HG03521 (cell line): ENCODE data around the gene IGSF11.
"Not testable (repeated sequence)": the region's sequence is repeated elsewhere in the genome, so short reads cannot be mapped to it uniquely, and the experiment has no call there.

ENCODE experiments used
- ATAC-seq: cut with Tn5 transposase; IDR thresholded peaks from one replicate; pipeline ENCODE4 v1.9.1; 2021; ENCODE audit warnings: mild to moderate bottlenecking, moderate library complexity; ENCODE audit not compliant: unreplicated experiment

The IGSF11 gene

GRCh38 chr3:119034256-119035013, at the start of gene IGSF11:
TSS of gene IGSF11 (minus strand) at chr3:119034846. CDS start at chr3:119034582, 264 bp downstream.
- peak; percentile 96 for ATAC-seq

DNA sequence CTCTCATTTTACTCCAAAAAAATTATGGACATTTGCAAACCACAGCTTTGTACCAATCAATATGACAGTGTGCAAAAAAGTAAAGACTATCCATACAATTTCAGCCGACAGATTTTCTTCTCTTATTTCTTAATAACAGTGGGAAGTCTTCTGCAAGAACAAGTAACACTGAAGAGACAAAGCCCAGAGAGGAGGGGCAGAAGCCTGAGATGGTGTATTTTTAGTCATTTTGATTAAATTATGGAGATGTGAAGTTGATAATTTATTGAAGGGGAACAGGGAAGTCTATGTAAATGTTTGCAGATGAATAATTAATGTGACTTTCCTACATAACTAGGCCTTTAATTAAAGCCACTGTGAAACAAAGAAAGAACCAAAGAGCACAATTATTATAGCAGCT, 45.7 kb upstream of the IGSF11 start:
- ATAC-seq, result no peak

GRCh38 chr3:119073258-119074001, 38.8 kb upstream of the IGSF11 start:
- ATAC-seq, result no peak

GRCh38 chr3:119072451-119072850, 37.8 kb upstream of the IGSF11 start:
- ATAC-seq, result not testable (repeated sequence)

- no peak for ATAC-seq
Observed at GRCh38 chr3:119069725-119070124, 35.1 kb upstream of the IGSF11 start.

GRCh38 chr3:119063471-119063870, 28.8 kb upstream of the IGSF11 start:
- no peak for ATAC-seq

DNA sequence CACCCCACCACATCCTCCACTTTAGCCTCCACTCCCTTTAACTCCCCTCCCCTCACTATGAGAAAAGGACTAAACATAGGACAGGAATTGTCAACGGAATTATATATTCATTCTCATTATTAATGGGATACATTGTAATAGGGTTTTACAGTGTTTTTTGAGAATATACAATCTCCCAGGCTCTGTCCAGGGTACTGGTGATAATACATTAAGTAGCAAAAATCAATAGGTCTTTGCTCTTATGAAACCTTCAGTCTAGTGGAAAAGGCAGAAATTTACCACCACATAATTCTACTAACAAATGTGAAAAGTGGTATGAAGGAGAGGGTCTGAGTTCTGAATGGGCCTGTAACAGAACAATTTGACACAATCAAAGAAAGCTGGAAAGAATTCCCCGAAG, 28.2 kb upstream of the IGSF11 start:
- no peak for ATAC-seq

DNA sequence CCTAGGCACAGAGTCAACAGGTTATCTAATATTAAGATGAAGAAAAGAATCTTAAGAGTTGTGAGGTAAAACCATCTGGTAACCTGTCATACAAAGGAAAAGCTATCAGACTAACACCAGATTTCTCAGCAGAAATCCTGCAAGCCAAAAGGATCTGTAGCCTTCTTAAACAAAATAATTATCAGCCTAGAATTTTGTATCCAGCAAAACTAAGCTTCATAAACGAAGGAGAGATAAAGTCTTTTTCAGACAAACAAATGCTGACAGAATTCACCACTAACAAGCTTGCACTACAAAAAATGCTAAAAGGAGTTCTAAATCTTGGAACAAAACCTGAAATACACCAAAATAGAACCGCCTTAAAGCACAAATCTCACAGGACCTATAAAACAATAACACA, 9.9 kb upstream of the IGSF11 start:
- ATAC-seq, result no peak

DNA sequence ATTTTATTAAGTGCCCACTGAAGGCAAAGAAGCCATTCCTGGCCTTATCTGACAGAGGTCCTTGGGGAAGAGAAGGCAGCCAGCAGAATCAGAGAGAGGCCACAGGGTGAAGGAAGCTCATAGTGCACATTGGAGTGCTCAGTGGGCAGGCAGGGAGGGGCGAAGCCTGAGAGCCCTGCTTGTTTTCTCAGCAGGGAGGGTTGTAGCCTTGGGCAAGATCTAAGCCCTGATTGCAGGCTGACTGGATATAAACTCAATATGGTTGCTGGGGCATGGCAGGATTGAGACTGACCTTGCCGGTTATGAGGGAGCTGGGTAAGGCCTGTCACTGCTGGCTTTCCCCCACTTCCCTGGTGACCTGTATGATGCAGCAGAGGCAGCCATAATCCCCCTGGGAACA, 7.5 kb upstream of the IGSF11 start:
- ATAC-seq, result no peak

GRCh38 chr3:119035014-119035346, 334 bp upstream of the IGSF11 start:
- no peak for ATAC-seq

DNA sequence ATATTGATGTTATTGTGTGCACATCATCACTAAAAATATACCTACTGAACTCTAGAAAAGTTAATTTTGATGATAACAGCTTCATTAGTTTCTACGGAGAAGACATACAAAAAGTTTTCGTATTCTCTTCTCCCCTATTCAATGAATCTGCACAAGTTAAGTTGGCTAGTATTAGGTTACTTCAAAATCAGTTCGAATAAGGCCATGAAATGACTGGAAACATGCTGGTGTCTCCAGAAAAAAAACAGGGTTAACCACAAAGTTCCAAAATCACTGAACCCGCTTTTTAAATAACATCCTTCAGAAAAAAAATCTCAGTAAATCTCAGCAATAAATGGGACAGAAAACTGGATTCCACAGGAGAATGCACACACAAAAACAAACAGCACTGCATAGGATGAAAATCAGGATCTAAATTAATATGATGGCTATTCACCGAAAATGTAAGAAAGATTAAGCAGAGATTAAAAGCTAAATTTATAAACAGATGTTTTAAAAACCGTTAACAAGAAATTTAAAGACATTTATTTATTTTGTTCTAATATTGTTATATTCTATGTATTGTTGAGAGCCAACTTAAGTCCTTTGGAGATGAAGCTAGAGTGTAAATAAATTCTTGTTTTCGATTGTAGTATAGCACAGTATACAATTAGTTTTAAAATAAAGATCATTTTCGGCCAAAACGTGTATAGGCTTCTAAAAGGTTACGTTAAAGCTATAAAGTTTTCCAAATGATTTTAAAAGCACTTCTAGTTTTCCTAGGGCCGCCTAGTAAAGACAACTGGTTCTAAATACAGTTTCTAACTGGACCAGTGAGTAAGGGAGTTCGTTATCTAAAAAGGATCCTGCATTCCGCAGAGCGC, 1.0 kb downstream of the IGSF11 start:
- no peak for ATAC-seq

GRCh38 chr3:119025171-119025795, 9.4 kb downstream of the IGSF11 start:
- ATAC-seq, result no peak

- ATAC-seq, result no peak
Observed at GRCh38 chr3:119019767-119020518, 14.7 kb downstream of the IGSF11 start.

DNA sequence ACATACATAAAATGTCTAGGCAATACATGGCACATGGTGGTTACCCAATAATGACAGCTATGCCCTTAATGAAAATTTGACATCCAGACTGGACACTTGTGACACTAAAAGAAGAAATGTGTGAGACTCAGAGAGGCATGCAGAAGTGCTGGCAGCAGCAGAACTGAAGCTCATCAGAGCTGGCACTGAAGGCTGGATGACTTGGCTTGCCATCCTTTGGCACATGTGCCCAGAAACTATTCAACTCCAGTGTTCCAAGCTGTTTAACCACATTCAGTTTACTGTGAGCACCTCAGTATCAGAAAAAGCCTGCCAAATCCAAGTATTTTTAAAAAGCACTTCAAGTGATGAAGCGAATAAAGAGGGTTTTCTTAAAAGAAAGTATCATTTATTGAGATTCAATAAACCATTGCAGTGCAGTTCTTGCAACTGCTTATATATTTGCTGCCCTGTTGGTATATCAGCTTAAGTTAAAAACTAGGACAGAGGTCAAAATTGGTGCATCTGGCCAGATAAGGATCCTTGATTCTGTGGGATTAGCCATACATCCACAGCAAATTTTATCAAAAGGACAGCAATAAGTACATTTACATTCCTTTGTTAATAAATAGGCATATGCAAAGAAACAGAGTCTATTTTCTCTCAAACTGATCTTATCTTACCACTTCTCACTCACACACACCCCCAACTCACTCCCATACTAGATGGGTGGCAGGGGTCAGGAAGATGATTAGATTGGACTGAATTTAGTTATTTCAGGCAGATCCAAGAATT, 15.8 kb downstream of the IGSF11 start:
- no peak for ATAC-seq

- no peak for ATAC-seq
Observed at GRCh38 chr3:119015942-119016341, 18.7 kb downstream of the IGSF11 start.

DNA sequence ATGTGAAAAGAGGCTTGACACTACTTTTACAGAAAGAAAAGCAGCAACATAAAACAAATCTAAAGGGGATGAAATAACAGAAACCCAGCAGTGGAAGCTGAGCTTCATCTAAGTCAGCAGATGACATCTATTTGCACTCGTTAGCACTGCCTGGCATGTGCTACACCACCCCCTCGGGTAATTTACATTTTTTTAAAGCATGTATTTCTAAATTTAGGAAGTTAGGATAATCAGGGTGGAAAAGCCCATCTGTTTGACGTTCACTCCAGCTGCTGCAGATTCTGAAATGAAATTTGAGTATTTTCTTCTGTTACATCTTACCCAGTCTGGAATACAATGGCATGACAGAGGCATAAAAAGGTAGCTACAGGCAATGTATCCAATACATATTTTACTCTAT, 20.7 kb downstream of the IGSF11 start:
- ATAC-seq, result no peak

DNA sequence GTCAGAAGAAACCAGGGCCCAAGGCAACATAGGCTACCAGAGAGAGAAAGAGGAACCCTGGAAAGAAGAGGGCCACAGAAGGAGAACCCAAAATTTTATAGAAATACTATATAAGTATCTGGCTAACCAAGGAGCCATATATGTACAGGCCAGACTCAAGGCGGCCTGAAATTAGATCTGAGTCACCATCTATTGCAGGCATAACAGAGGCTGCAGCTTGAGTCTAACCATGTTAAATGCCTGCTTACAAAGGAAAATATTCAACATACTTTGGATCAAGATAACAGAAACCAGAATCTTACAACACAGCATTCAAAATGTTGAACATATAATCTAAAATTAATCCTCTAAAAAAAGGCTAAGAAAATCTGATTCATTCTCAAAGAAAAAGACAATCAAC, 23.1 kb downstream of the IGSF11 start:
- ATAC-seq, result no peak

DNA sequence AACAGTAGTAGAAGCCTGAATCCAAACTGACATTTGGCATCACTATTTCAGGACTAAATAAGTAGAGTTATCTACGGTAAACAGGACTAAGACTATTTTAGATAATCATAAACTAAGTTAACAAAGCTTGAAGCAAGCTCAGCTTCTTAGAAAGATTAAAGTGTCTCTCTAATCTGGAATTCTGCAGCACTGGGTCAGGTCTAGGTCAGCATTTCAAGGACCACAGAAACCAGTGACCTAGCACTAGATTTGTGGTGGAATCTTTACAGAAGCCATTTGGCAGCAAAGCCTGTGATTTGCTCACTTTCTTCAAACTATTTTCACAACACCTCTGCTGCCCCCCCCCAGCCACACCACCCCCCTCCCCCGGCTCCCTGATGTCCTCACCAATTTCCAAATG, 37.5 kb downstream of the IGSF11 start:
- ATAC-seq, result no peak

GRCh38 chr3:118991775-118992174, 42.9 kb downstream of the IGSF11 start:
- ATAC-seq, result no peak
